Measurements from ENCODE around the gene UEVLD.

Gene UEVLD

DNA sequence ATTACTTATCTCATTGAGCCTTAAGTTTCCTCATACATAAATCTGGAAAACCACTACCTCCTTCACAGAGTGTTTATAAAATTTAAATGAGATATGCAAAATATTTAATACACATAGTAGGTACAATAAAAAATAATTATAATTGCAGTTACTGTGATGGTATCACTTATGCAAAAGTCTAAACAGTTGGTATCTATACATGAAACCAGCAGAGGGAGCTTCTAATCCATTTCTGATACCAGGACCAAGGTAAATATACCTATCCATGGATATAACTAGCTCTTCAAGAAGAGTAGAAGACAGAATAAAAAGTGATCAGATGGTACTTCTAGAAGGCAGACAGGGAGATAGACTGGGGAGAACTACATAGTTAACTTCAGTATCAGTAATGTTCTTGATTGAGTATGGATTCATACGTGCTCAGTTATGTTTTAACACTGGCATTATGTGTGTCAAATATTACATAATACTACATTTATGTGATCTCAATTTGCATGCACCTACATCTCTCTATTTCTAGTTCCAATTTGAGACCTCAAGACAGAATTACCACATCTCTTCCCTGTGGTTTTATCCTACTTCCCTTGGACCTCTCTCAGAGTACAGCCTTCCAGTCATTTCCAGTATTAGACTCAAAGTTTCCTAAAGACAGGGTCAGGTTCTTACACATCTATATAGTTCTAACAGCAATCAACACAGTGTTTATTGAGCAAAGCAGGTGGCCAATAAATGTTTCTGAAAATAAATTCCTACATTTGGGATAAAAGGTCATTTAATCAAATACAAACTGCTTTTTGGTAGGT is 48.1 kb downstream of the UEVLD start:
- TF ChIP-seq, protein P1, sequence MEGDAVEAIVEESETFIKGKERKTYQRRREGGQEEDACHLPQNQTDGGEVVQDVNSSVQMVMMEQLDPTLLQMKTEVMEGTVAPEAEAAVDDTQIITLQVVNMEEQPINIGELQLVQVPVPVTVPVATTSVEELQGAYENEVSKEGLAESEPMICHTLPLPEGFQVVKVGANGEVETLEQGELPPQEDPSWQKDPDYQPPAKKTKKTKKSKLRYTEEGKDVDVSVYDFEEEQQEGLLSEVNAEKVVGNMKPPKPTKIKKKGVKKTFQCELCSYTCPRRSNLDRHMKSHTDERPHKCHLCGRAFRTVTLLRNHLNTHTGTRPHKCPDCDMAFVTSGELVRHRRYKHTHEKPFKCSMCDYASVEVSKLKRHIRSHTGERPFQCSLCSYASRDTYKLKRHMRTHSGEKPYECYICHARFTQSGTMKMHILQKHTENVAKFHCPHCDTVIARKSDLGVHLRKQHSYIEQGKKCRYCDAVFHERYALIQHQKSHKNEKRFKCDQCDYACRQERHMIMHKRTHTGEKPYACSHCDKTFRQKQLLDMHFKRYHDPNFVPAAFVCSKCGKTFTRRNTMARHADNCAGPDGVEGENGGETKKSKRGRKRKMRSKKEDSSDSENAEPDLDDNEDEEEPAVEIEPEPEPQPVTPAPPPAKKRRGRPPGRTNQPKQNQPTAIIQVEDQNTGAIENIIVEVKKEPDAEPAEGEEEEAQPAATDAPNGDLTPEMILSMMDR (IDR thresholded peaks at IDR 0.05; ENCODE audit: extremely low read depth, missing control alignments) = no peak
- DNase-seq (ENCODE audit: low spot score) = peak; percentile 22

DNA sequence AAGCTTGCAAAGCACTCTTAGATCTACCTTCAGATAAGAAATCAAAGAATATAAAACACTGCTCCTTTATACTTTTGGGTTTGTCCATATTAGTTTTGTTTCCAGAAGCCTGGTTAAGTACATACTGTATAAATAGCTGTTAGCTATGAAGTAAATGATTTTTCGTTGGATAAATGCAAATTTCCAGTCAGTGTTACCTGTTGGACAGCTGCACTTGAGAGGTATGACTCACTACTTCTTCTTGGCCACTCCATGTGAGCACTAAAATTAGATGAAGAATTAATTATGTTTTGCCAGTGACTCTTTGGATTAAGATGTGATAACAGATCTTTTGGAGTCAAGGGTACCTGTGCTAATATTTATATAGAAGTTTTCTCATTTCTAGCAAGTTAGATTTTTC is 52.3 kb downstream of the UEVLD start:
- TF ChIP-seq, protein P1 (IDR thresholded peaks at IDR 0.05; ENCODE audit: extremely low read depth, missing control alignments) = no peak
- no peak for DNase-seq (ENCODE audit: low spot score)

DNA sequence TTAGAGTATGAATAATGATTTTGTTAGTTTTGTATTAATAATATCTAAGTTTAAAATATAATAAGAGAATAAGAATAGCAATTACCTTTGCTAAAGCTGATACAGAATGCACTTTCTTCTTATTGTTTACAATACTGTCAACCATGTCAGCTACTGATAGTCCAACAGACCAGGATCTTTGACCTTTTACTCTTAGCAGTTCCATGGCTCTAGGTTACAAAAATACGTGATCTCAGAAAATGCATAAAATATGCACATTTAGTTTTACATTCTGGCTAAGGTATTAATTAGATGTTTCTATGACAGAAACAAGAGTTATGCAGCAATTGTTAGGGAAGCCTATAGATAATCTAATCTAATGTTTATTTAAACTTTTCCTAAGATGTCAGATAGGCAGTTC is 54.3 kb downstream of the UEVLD start:
- DNase-seq (ENCODE audit: low spot score) = no peak
- TF ChIP-seq, protein P1 (IDR thresholded peaks at IDR 0.05; ENCODE audit: extremely low read depth, missing control alignments) = no peak

DNA sequence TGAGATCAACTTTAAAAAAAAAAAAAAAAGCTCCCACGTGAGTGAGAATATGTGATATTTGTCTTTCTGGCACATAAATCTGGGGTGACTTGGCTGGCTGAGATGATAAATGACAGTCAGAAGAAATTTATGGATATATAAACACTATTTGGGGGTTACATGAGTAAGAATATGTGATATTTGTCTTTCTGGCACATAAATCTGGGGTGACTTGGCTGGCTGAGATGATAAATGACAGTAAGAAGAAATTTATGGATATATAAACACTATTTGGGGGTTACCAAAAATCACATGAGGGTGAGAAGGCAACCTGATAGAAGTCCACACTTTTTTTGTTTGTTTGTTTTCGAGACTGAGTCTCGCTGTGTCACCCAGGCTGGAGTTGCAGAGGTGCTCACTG is 55.2 kb downstream of the UEVLD start:
- TF ChIP-seq, protein P1 (IDR thresholded peaks at IDR 0.05; ENCODE audit: extremely low read depth, missing control alignments) = no peak
- DNase-seq (ENCODE audit: low spot score) = no peak

DNA sequence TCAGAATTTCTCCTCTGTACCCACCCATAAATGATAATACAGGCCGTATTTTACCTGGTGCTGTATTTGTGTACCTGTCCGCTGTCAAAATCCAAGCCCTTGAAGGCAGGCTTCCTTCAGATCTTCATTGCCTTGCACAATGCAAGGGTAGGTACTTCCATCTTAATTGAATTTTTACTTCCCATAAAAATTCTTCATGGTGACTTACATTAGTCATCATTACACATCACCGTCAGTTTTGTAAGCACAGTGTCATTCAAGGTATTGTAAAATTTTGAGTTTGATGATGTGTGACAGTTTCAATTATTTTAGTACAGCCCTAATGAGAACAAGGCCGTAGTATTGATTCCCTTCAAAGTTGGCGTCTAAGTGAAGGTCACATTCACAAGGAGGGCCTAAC is 61.0 kb downstream of the UEVLD start:
- TF ChIP-seq, protein P1 (IDR thresholded peaks at IDR 0.05; ENCODE audit: extremely low read depth, missing control alignments) = no peak

DNA sequence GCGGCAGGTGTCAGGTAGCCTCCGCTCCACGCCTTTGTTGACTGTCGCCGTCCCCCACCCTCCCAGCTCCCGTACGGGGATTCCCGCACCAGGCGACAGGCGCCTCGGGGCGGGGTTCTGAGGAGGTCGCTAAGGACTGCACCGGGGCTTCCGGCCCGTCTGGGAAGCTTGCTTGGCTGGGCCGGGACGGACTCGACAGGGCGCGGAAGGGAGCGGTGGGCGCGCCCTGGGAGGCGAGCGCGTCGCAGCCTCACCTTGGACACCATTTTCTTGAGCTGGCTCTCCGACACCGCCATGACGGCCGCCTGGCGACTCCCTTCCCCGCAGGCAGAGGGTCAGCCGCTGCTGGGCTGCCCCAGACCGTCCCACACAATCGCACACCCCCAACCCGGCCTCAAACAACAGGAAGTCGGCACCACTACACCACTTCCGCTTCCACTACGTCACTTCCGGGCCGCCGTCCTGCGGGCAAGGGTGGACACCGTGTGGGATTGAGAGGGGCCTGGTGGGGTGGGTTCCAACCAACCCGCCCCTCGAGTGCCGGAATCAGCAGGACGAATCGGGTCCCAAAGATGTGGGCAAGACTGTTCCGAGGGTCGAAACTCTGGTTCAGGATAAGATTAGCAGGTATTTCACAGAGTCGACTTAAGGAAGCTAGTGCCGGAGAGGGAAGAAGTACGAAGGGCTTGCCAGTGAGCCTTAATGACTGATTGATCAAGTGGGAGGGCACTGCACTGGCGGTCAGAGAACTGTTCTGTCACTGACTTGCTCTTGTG is 61.8 kb downstream of the UEVLD start, which contains the start of gene TSG101:
TSS of gene TSG101 (minus strand) at position 422 of the 776 bp plus-strand sequence. CDS start at position 296, 126 bp downstream.
- DNase-seq (ENCODE audit: low spot score) = peak; percentile 91
- TF ChIP-seq, protein P1 (IDR thresholded peaks at IDR 0.05; ENCODE audit: extremely low read depth, missing control alignments) = no peak

More for the DNA sequence above, 61.0 kb downstream of the UEVLD start:
- peak; percentile 6 for DNase-seq (ENCODE audit: low spot score)

DNA sequence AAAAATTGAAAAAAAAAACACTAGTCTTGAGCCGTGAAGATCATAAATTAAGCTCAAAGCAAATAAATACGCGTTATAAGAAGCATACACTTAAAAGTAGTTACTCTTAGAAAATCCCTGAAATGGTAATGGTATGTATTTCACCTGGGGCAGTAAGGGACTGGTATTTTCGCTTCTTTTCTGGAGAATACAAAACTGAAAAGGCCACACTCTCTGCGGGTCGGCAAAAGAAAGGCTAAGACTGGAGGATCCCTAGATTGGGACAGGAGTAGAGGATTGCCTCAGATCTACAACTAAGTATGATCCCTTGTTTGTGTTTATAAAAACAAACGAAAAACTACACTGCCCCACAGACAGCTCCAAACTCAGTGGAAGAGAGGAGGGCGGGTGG is 62.4 kb downstream of the UEVLD start:
- no peak for DNase-seq (ENCODE audit: low spot score)
- TF ChIP-seq, protein P1 (IDR thresholded peaks at IDR 0.05; ENCODE audit: extremely low read depth, missing control alignments) = no peak

Measured in GM20000 (cell line).